KMS-11 (cell line): Measurements from ENCODE around the gene ALS2.

Experiments
- H2AFZ ChIP-seq: fragments of 200-600 bp; sonication (generic); 2 replicates; pipeline ENCODE4 v1.6.1; 2016; ENCODE audit warnings: antibody characterized with exemption, mixed run types, low read depth
- H3K27ac ChIP-seq: fragments of 200-600 bp; sonication (generic); 2 replicates; pipeline ENCODE4 v1.6.1; 2016; ENCODE audit warnings: mild to moderate bottlenecking, mixed run types
- H3K27me3 ChIP-seq: fragments of 200-600 bp; sonication (generic); 2 replicates; pipeline ENCODE4 v1.6.1; 2017; ENCODE audit warnings: mild to moderate bottlenecking, low read depth, mixed run types, moderate library complexity; ENCODE audit not compliant: insufficient read depth
- H3K36me3 ChIP-seq: fragments of 200-600 bp; sonication (generic); 2 replicates; pipeline ENCODE4 v1.6.1; 2017; ENCODE audit warnings: mild to moderate bottlenecking, mixed run types; ENCODE audit not compliant: insufficient read depth
- H3K4me1 ChIP-seq: fragments of 200-600 bp; sonication (generic); 2 replicates; pipeline ENCODE4 v1.6.1; 2016; ENCODE audit warnings: mild to moderate bottlenecking, low read depth, mixed run types; ENCODE audit not compliant: poor library complexity, severe bottlenecking
- H3K4me2 ChIP-seq: fragments of 200-600 bp; sonication (generic); 2 replicates; pipeline ENCODE4 v1.7.0; 2016; ENCODE audit warnings: mild to moderate bottlenecking, mixed run types
- H3K4me3 ChIP-seq: fragments of 200-600 bp; sonication (generic); IDR thresholded peaks from 2 replicates; pipeline ENCODE4 v1.6.1; 2017; ENCODE audit warnings: low read depth, low read length, mixed read lengths; ENCODE audit not compliant: insufficient read depth
- H3K79me2 ChIP-seq: fragments of 200-600 bp; sonication (generic); 2 replicates; pipeline ENCODE4 v1.6.1; 2016; ENCODE audit warnings: low read depth, mixed run types; ENCODE audit not compliant: insufficient read depth
- H3K9ac ChIP-seq: fragments of 200-600 bp; sonication (generic); 2 replicates; pipeline ENCODE4 v1.6.1; 2016; ENCODE audit warnings: mild to moderate bottlenecking, mixed run types
- H4K20me1 ChIP-seq: fragments of 200-600 bp; sonication (generic); 2 replicates; pipeline ENCODE4 v1.6.1; 2016; ENCODE audit warnings: mild to moderate bottlenecking, mixed run types; ENCODE audit not compliant: insufficient read depth
- CTCF ChIP-seq: fragments of 200-600 bp; sonication (generic); conservative IDR thresholded peaks from 2 replicates; pipeline ENCODE4 v1.6.1; 2017; ENCODE audit warnings: low read depth, mild to moderate bottlenecking, antibody characterized with exemption, low read length, moderate library complexity, mixed read lengths

Gene ALS2

GRCh38 chr2:201780674-201781493, at the start of gene ALS2:
ALS2 (minus strand) TSS chr2:201780933; CDS start chr2:201768885, 12,048 bp downstream.
- Histone ChIP-seq H2AFZ (peak within 1 kb of the TSS; percentile 92), H3K36me3 (no peaks in the 10 kb centered on the region), H3K4me1 (peaks cover 26% of the 10 kb centered on the region), H3K4me2 (peak within 1 kb of the TSS; percentile 98), H3K27ac (peak within 1 kb of the TSS; percentile 66), H3K79me2 (peaks cover 21% of the 10 kb centered on the region; the same call in 1 of the 2 replicates), H3K9ac (peak within 1 kb of the TSS; percentile 64), H3K4me3 (peak within 1 kb of the TSS; percentile 72), H4K20me1 (no peaks in the 10 kb centered on the region), H3K27me3 (no peaks in the 10 kb centered on the region)
- TF ChIP-seq CTCF = no peak

- Histone ChIP-seq H3K9ac (no peak overlapping the region), H3K4me1 (no peaks in the 10 kb centered on the region), H3K27ac (no peak overlapping the region), H2AFZ (no peak overlapping the region), H3K79me2 (no peaks in the 10 kb centered on the region), H4K20me1 (no peaks in the 10 kb centered on the region), H3K4me2 (no peak overlapping the region), H3K4me3 (no peak overlapping the region), H3K27me3 (no peaks in the 10 kb centered on the region), H3K36me3 (no peaks in the 10 kb centered on the region)
- no peak for TF ChIP-seq CTCF
Measured at GRCh38 chr2:201828220-201828619, 47.5 kb upstream of the ALS2 start.

GRCh38 chr2:201827621-201828020, 46.9 kb upstream of the ALS2 start:
- no peak overlapping the region for H3K27ac ChIP-seq
- TF ChIP-seq CTCF = no peak
- H2AFZ ChIP-seq = no peak overlapping the region
- H3K79me2 ChIP-seq = no peaks in the 10 kb centered on the region
- H3K27me3 ChIP-seq = no peaks in the 10 kb centered on the region
- H3K4me2 ChIP-seq = no peak overlapping the region
- H3K9ac ChIP-seq = no peak overlapping the region
- H3K4me3 ChIP-seq = no peak overlapping the region
- no peaks in the 10 kb centered on the region for H3K4me1 ChIP-seq
- no peaks in the 10 kb centered on the region for H4K20me1 ChIP-seq
- no peaks in the 10 kb centered on the region for H3K36me3 ChIP-seq

DNA sequence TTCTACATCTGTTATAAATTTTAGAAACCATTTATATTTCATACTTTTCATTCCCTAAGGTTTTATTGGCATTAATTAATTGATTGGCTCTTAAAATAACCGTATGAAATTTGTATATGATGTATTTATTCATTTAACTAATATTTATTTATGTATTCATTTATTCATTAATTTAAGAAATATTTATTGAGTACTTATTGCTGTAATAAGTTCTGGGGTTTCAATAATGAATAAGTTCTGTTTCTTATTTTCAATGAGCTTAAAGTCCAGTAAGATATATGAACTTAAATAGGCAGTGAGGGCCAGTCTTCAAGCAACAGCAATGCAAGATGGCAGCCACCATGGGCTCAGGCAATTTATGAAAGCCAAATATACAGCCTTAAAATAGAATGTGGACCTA, 43.5 kb upstream of the ALS2 start:
- no peaks in the 10 kb centered on the region for H3K79me2 ChIP-seq
- no peak for TF ChIP-seq CTCF
- no peaks in the 10 kb centered on the region for H3K27me3 ChIP-seq
- no peaks in the 10 kb centered on the region for H4K20me1 ChIP-seq
- no peak overlapping the region for H3K27ac ChIP-seq
- H2AFZ ChIP-seq = no peak overlapping the region
- H3K4me3 ChIP-seq = no peak overlapping the region
- H3K4me1 ChIP-seq = no peaks in the 10 kb centered on the region
- H3K36me3 ChIP-seq = no peaks in the 10 kb centered on the region
- H3K9ac ChIP-seq = no peak overlapping the region
- H3K4me2 ChIP-seq = no peak overlapping the region
